Osteocyte (in vitro differentiated cells): Measurements from ENCODE around the gene RPS6KA2. TPM values are rescaled to one million over a fixed set of nuclear protein-coding genes. Genes with fewer than 3 reads are reported as not detected.
A peak's percentile ranks its signal among the peaks of the same experiment; 100 is the strongest.

Experiments
- DNase-seq: peaks from one replicate; pipeline ENCODE4 v3.0.0; 2021; ENCODE audit warnings: mixed read lengths; ENCODE audit not compliant: unreplicated experiment; ENCODE audit errors: extremely low spot score
- H3K27ac Mint-ChIP-seq: one replicate; pipeline ENCODE4 v1.8.0; 2021; ENCODE audit warnings: mild to moderate bottlenecking, mixed read lengths; ENCODE audit not compliant: unreplicated experiment
- H3K27me3 Mint-ChIP-seq: one replicate; pipeline ENCODE4 v1.8.0; 2021; ENCODE audit warnings: mixed read lengths; ENCODE audit not compliant: unreplicated experiment
- H3K36me3 Mint-ChIP-seq: one replicate; pipeline ENCODE4 v1.8.0; 2021; ENCODE audit warnings: mixed read lengths; ENCODE audit not compliant: unreplicated experiment
- H3K4me1 Mint-ChIP-seq: one replicate; pipeline ENCODE4 v1.8.0; 2021; ENCODE audit warnings: mixed read lengths; ENCODE audit not compliant: unreplicated experiment
- H3K4me3 Mint-ChIP-seq: one replicate; pipeline ENCODE4 v1.8.0; 2021; ENCODE audit warnings: mild to moderate bottlenecking, moderate library complexity, mixed read lengths; ENCODE audit not compliant: unreplicated experiment
- H3K9me3 Mint-ChIP-seq: one replicate; pipeline ENCODE4 v1.8.0; 2021; ENCODE audit warnings: mixed read lengths; ENCODE audit not compliant: unreplicated experiment
- total RNA-seq: library from RNA; stranded (reverse); gene quantifications from 2 replicates; pipeline ENCODE4 v1.2.1, GENCODE V29; 2021
- TF ChIP-seq, protein P1 (sequence below): fragments of 200-600 bp; sonication (generic); IDR thresholded peaks from 2 replicates; pipeline ENCODE4 v1.5.0; 2021; ENCODE audit warnings: antibody characterized with exemption, mild to moderate bottlenecking, moderate library complexity

Gene RPS6KA2
- total RNA-seq, 1 donor from 2014 or later = 89.9 TPM

DNA sequence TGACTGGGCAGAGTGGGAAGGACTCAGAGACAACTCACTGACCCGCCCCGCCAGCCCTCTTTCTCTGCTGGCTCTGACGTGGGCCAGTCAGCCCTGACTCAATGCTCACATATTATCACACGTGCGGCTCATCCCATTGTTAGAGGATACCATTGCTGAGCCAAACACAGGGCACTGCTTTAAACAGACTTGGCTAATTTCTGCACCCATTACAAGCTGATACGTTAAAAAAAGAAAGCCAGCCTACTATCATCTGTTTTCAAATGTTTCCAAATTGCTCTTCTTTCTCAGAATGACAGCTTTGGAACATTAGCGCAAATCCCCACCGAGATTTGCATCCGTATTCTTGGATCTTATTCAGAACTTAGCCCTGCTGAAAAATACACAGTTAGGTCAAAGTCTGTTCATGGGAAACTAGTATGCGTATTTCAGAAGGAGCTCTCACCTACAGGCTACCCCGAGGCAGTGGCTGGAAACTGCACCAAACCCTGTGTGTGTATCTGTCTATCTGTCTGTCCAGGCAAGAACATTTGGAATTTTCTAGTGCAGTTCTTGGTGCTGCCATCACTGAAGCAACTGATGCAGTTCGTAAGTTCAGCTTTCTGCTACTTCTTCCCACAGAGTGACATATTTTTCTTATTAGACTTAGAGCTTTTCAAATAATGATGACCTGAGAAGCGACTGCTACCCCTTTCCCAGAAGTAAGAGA, 73.3 kb downstream of the RPS6KA2 start:
- DNase-seq = no peak
- Mint-ChIP-seq H3K9me3 (peaks cover 10% of the 10 kb centered on the region), H3K36me3 (peaks cover 18% of the 10 kb centered on the region), H3K27ac (peak overlapping the region; percentile 88), H3K27me3 (no peaks in the 10 kb centered on the region), H3K4me1 (peaks cover 50% of the 10 kb centered on the region), H3K4me3 (no peak overlapping the region)
- TF ChIP-seq, protein P1, sequence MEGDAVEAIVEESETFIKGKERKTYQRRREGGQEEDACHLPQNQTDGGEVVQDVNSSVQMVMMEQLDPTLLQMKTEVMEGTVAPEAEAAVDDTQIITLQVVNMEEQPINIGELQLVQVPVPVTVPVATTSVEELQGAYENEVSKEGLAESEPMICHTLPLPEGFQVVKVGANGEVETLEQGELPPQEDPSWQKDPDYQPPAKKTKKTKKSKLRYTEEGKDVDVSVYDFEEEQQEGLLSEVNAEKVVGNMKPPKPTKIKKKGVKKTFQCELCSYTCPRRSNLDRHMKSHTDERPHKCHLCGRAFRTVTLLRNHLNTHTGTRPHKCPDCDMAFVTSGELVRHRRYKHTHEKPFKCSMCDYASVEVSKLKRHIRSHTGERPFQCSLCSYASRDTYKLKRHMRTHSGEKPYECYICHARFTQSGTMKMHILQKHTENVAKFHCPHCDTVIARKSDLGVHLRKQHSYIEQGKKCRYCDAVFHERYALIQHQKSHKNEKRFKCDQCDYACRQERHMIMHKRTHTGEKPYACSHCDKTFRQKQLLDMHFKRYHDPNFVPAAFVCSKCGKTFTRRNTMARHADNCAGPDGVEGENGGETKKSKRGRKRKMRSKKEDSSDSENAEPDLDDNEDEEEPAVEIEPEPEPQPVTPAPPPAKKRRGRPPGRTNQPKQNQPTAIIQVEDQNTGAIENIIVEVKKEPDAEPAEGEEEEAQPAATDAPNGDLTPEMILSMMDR = no peak

DNA sequence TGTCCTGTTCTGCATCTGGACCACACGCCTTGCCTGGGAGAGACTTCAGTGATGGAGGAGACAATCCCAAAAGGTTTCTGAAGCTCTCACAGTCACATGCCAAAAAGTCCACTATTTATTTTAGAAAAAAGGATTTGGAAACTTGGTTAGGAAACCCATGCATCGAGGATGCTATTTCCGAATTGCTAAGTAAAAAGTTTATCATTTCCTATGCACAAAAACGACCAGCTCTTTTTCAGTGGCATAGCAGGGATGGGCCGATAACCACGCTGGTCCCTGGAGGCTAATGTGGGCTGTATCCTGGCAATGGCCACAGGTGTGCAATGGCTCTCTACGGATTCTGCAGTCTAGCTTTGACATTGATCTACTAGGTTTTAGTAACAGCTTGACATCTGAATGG, 74.5 kb downstream of the RPS6KA2 start:
- Mint-ChIP-seq H3K9me3 (peaks cover 6% of the 10 kb centered on the region), H3K4me1 (peaks cover 50% of the 10 kb centered on the region), H3K27ac (no peak overlapping the region), H3K27me3 (no peaks in the 10 kb centered on the region), H3K4me3 (no peak overlapping the region), H3K36me3 (peaks cover 21% of the 10 kb centered on the region)
- TF ChIP-seq, protein P1 = no peak
- no peak for DNase-seq

DNA sequence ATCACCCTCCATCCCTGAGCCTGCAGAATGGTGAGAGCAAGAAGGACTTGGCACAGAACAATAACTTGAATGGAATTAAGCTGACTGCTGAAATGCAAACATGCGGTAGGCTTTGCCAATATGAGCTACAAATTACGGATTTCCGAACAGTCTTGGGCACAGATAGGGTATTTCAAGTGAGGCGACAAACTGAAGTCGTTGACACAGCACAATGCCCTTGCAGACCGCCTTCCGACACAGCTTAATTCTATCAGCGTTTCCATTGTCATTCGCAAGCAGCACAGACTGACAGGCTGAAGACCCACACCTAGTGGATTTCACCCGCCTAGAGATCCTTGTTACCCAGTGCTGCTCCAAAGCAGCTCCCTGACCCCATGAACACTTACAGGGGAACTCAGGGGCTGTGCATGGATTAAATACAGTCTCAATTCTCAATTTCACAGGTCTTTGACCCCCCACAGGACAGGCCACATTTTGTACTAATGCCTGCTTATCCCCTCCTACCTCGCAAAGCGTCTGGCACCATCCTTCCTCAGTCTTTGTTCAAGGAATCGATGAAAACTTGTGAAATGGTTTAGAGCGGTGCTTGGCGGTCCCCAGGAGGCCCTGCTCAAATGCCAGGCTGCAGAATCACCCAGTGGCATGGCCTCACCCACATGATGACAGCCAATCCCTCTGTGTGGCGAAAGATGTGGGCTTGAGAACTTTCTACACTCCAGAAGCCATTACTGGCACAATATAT, 75.1 kb downstream of the RPS6KA2 start:
- Mint-ChIP-seq H3K27me3 (no peaks in the 10 kb centered on the region), H3K9me3 (no peaks in the 10 kb centered on the region), H3K27ac (no peak overlapping the region), H3K36me3 (peaks cover 28% of the 10 kb centered on the region), H3K4me1 (peaks cover 44% of the 10 kb centered on the region), H3K4me3 (no peak overlapping the region)
- TF ChIP-seq, protein P1 = no peak
- DNase-seq = no peak

DNA sequence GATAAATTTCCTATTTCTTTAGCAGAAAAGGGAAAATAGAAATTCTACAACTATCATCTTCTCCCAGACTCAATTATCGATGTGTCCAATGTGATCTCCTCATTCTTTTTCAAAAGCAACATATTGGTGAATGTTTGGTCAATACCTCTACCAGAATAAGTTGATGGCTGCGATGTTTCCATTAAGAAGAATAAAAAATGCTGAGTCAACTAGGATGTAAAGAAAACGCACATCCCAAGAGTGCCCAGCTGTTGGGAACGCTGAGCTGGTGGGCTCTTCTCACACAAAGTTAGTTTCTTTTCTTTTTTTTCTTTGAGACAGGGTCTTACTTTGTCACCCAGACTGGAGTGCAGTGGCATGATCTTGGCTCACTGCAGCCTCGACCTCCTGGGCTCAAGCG, 80.4 kb downstream of the RPS6KA2 start:
- no peak overlapping the region for H3K4me3 Mint-ChIP-seq
- no peaks in the 10 kb centered on the region for H3K27me3 Mint-ChIP-seq
- DNase-seq = no peak
- no peaks in the 10 kb centered on the region for H3K9me3 Mint-ChIP-seq
- peaks cover 16% of the 10 kb centered on the region for H3K4me1 Mint-ChIP-seq
- H3K27ac Mint-ChIP-seq = no peak overlapping the region
- H3K36me3 Mint-ChIP-seq = peaks cover 49% of the 10 kb centered on the region
- TF ChIP-seq, protein P1 = no peak
